ENCODE measurements around the gene PLCB3. TPM values are rescaled to one million over a fixed set of nuclear protein-coding genes. Genes with fewer than 3 reads are reported as not detected.

The PLCB3 gene
- total RNA-seq, 6 donors from 2014 or later = 19.5 to 55.5 (median 30.3) TPM

- 91 to 92% methylated on average over 28 to 30 of the region's 30 CpGs for WGBS, 2 donors
- Histone ChIP-seq H3K27ac (no peak overlapping the region), H3K4me1 (peaks cover 8 to 25% (median 15%) of the 10 kb centered on the region in 4 donors), H3K27me3 (no peaks in the 10 kb centered on the region), H3K9me3 (no peaks in the 10 kb centered on the region), H3K36me3 (peaks cover 0 to 33% (median 17%) of the 10 kb centered on the region in 4 donors), H3K4me3 (no peak overlapping the region)
- TF ChIP-seq POLR2A (IDR thresholded peaks at IDR 0.05) = no peak
- no peak for TF ChIP-seq EP300 (IDR thresholded peaks at IDR 0.05)
- TF ChIP-seq POLR2AphosphoS5 (IDR thresholded peaks at IDR 0.05) = no peak
- TF ChIP-seq CTCF (IDR thresholded peaks at IDR 0.05) = no peak
- DNase-seq (peak in 1 of 2 donors; percentile 73), ATAC-seq (ENCODE audit: low FRiP score in 2 of 2) (no peak)
Observed at GRCh38 chr11:64211181-64211872, 40.0 kb upstream of the PLCB3 start.

GRCh38 chr11:64216879-64217278, 34.5 kb upstream of the PLCB3 start:
- Histone ChIP-seq H3K27me3 (no peaks in the 10 kb centered on the region), H3K4me1 (no peaks in the 10 kb centered on the region), H3K4me3 (no peak overlapping the region), H3K9me3 (no peaks in the 10 kb centered on the region), H3K27ac (no peak overlapping the region), H3K36me3 (peaks cover 4 to 51% (median 27%) of the 10 kb centered on the region in 4 donors)
- DNase-seq = no peak
- TF ChIP-seq CTCF (IDR thresholded peaks at IDR 0.05) = no peak
- TF ChIP-seq POLR2A (IDR thresholded peaks at IDR 0.05) = no peak
- no peak for TF ChIP-seq EP300 (IDR thresholded peaks at IDR 0.05)
- TF ChIP-seq POLR2AphosphoS5 (IDR thresholded peaks at IDR 0.05) = no peak
- ATAC-seq (ENCODE audit: low FRiP score in 2 of 2) = no peak
- whole genome bisulfite sequencing, 2 donors = 80 to 87% methylated on average over 6 of the region's 6 CpGs

GRCh38 chr11:64218628-64219353, 32.5 kb upstream of the PLCB3 start:
- TF ChIP-seq CTCF (IDR thresholded peaks at IDR 0.05) (no peak), EP300 (IDR thresholded peaks at IDR 0.05) (no peak), POLR2A (IDR thresholded peaks at IDR 0.05) (no peak), POLR2AphosphoS5 (IDR thresholded peaks at IDR 0.05) (no peak)

GRCh38 chr11:64219354-64219684, 32.0 kb upstream of the PLCB3 start:
- Histone ChIP-seq H3K36me3 (peaks cover 4 to 59% (median 34%) of the 10 kb centered on the region in 4 donors), H3K4me3 (no peak overlapping the region), H3K4me1 (peaks cover 0 to under 1% (median 0%) of the 10 kb centered on the region in 4 donors), H3K9me3 (no peaks in the 10 kb centered on the region), H3K27me3 (no peaks in the 10 kb centered on the region), H3K27ac (no peak overlapping the region)
- ATAC-seq (ENCODE audit: low FRiP score in 2 of 2) (no peak), DNase-seq (peak in 1 of 2 donors; percentile 71)
- WGBS, 2 donors = 94% methylated on average over 6 of the region's 7 CpGs; no CpG with 5 or more reads in 1 of the 2 donors
- TF ChIP-seq POLR2A (IDR thresholded peaks at IDR 0.05) (no peak), EP300 (IDR thresholded peaks at IDR 0.05) (no peak), POLR2AphosphoS5 (IDR thresholded peaks at IDR 0.05) (no peak), CTCF (IDR thresholded peaks at IDR 0.05) (no peak)

More at GRCh38 chr11:64218628-64219353, 32.5 kb upstream of the PLCB3 start:
- DNase-seq = no peak
- 75 to 83% methylated on average over 3 to 11 of the region's 11 CpGs for WGBS, 2 donors
- ATAC-seq (ENCODE audit: low FRiP score in 2 of 2) = no peak
- Histone ChIP-seq H3K9me3 (no peaks in the 10 kb centered on the region), H3K27ac (no peak overlapping the region), H3K4me3 (no peak overlapping the region), H3K36me3 (peaks cover 4 to 54% (median 33%) of the 10 kb centered on the region in 4 donors), H3K27me3 (no peaks in the 10 kb centered on the region), H3K4me1 (no peaks in the 10 kb centered on the region)

All from upper lobe of left lung (tissue), 6 donors.